ENCODE data around the gene LAMA3. TPM values are rescaled to one million over a fixed set of nuclear protein-coding genes. Genes with fewer than 3 reads are reported as not detected.

Gene LAMA3
- total and polyA plus RNA-seq, 2 donors from 2014 or later: 4.4 to 66.0 TPM

DNA sequence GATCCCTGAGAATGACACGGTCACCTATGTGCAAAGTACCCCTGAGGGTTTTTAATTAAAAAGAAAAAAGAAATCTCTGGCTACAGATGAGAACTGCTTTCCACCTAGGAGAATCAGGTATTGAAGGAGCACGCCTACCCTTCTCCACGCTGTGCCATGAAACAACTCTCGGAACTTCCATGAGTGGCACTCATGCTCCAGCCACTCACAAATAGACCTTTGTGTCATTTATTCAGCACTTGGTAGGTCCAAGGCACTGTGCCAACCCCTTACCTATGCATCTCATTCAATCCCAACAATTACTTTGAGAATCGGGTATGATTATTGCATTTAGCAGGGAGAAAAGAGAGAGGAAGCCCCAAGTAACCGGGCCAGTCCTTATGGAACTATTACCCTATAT lies 280.4 kb downstream of the LAMA3 start:
- Histone ChIP-seq H3K36me3 (ENCODE audit: control insufficient read depth in 2 of 3, insufficient read depth in 3 of 3, low read length in 3 of 3) (no peaks in the 10 kb centered on the region), H3K9me3 (ENCODE audit: control insufficient read depth in 2 of 3, insufficient read depth in 1 of 3, low read length in 3 of 3) (no peaks in the 10 kb centered on the region), H3K27ac (ENCODE audit: low read depth in 2 of 2, low read length in 2 of 2) (no peak overlapping the region), H3K4me1 (ENCODE audit: control insufficient read depth in 2 of 3, insufficient read depth in 2 of 3, low read depth in 1 of 3, low read length in 3 of 3) (peaks cover 0 to 4% (median 3%) of the 10 kb centered on the region in 3 donors), H3K4me3 (ENCODE audit: low read length in 3 of 3) (no peak overlapping the region), H3K27me3 (ENCODE audit: control insufficient read depth, insufficient read depth, low read length) (no peaks in the 10 kb centered on the region), H3K9ac (ENCODE audit: low read length in 3 of 3) (no peak overlapping the region)
- TF ChIP-seq, protein P1, sequence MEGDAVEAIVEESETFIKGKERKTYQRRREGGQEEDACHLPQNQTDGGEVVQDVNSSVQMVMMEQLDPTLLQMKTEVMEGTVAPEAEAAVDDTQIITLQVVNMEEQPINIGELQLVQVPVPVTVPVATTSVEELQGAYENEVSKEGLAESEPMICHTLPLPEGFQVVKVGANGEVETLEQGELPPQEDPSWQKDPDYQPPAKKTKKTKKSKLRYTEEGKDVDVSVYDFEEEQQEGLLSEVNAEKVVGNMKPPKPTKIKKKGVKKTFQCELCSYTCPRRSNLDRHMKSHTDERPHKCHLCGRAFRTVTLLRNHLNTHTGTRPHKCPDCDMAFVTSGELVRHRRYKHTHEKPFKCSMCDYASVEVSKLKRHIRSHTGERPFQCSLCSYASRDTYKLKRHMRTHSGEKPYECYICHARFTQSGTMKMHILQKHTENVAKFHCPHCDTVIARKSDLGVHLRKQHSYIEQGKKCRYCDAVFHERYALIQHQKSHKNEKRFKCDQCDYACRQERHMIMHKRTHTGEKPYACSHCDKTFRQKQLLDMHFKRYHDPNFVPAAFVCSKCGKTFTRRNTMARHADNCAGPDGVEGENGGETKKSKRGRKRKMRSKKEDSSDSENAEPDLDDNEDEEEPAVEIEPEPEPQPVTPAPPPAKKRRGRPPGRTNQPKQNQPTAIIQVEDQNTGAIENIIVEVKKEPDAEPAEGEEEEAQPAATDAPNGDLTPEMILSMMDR (IDR thresholded peaks at IDR 0.05; ENCODE audit: borderline replicate concordance, extremely low read depth, insufficient read depth): no peak
- DNase-seq: no peak
- FAIRE-seq: no peak
- intact Hi-C loops (cut with DNase I): loop anchor here (10.0 kb wide), 1 partner anchor 65 kb away; no protein-coding TSS in a partner anchor

DNA sequence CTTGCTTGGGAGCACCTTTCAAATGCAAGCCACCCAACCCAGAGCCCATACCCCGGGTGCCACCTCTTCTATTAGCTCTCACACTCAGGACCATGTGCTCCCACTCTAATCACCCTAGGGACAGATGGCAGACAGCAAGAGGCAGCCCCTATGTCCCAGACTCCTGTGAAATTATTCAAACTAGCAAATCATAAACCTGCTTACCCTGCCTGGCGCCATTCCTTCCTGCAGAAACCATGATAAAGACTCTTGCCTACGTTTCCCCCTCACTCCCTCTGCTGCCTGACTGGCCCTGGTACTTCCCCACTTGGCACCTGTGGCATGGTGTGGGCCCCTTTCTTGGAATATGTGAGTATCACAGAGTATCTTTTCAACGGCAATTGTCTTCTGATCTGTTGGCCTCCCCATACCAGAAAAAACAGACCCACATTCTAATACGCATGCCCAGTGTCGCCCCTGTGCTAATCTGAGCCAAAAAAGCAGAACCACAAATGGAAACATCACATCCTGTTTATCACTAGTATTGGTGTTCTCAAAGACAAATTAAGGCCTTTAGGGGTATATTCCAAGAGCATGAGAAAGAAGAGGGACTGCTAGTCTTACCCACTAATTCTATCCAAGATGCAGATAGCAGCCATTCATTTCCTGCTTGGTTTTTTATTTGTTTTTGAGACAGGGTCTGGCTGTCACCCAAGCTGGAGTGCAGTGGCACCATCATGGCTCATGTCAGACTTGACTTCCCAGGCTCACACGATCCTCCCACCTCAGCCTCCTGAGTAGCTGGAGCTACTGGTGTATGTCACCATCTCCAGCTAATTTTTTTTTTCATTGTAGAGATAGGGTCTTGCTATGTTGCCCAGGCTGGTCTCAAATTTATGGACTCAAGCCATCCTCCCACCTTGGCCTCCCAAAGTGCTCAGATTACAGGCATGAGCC lies 281.2 kb downstream of the LAMA3 start:
- no peak for DNase-seq
- no peak overlapping the region for H3K27ac ChIP-seq (ENCODE audit: low read depth in 2 of 2, low read length in 2 of 2)
- no peak overlapping the region for H3K4me3 ChIP-seq (ENCODE audit: low read length in 3 of 3)
- H3K9ac ChIP-seq (ENCODE audit: low read length in 3 of 3): no peak overlapping the region
- no peaks in the 10 kb centered on the region for H3K9me3 ChIP-seq (ENCODE audit: control insufficient read depth in 2 of 3, insufficient read depth in 1 of 3, low read length in 3 of 3)
- FAIRE-seq: no peak
- TF ChIP-seq, protein P1 (IDR thresholded peaks at IDR 0.05; ENCODE audit: borderline replicate concordance, extremely low read depth, insufficient read depth): no peak
- H3K36me3 ChIP-seq (ENCODE audit: control insufficient read depth in 2 of 3, insufficient read depth in 3 of 3, low read length in 3 of 3): no peaks in the 10 kb centered on the region
- H3K4me1 ChIP-seq (ENCODE audit: control insufficient read depth in 2 of 3, insufficient read depth in 2 of 3, low read depth in 1 of 3, low read length in 3 of 3): peaks cover 0 to 2% (median 0%) of the 10 kb centered on the region in 3 donors
- no peaks in the 10 kb centered on the region for H3K27me3 ChIP-seq (ENCODE audit: control insufficient read depth, insufficient read depth, low read length)
- intact Hi-C loops (cut with DNase I): loop anchor here (10.0 kb wide), 1 partner anchor 64 kb away; no protein-coding TSS in a partner anchor

DNA sequence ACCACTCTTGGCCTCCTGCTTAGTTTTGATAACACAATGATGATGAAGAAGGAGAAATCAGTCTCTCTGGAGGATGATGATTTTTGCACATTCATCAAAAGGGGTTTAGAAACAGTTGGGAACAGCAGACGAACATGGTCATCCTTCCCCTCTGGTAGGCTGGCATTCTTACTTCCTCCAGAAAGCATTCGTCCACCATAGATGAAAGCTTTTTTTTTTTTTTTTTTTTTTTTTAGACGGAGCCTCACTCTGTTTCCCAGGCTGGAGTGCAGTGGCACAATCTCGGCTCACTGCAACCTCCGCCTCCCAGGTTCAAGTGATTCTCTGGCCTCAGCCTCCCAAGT lies 281.8 kb downstream of the LAMA3 start:
- FAIRE-seq: no peak
- Histone ChIP-seq H3K27me3 (ENCODE audit: control insufficient read depth, insufficient read depth, low read length) (no peaks in the 10 kb centered on the region), H3K4me3 (ENCODE audit: low read length in 3 of 3) (no peak overlapping the region), H3K9ac (ENCODE audit: low read length in 3 of 3) (no peak overlapping the region), H3K9me3 (ENCODE audit: control insufficient read depth in 2 of 3, insufficient read depth in 1 of 3, low read length in 3 of 3) (no peaks in the 10 kb centered on the region), H3K27ac (ENCODE audit: low read depth in 2 of 2, low read length in 2 of 2) (no peak overlapping the region), H3K36me3 (ENCODE audit: control insufficient read depth in 2 of 3, insufficient read depth in 3 of 3, low read length in 3 of 3) (no peaks in the 10 kb centered on the region), H3K4me1 (ENCODE audit: control insufficient read depth in 2 of 3, insufficient read depth in 2 of 3, low read depth in 1 of 3, low read length in 3 of 3) (no peaks in the 10 kb centered on the region)
- TF ChIP-seq, protein P1 (IDR thresholded peaks at IDR 0.05; ENCODE audit: borderline replicate concordance, extremely low read depth, insufficient read depth): no peak
- no peak for DNase-seq
- intact Hi-C loops (cut with DNase I): loop anchor here (10.0 kb wide), 1 partner anchor 64 kb away; no protein-coding TSS in a partner anchor
